ENCODE data around the gene RNF175.
"Not testable (repeated sequence)": the region's sequence is repeated elsewhere in the genome, so short reads cannot be mapped to it uniquely, and the experiment has no call there.

Gene RNF175

GRCh38 chr4:153679486-153679885, 80.3 kb downstream of the RNF175 start:
- no peak for DNase-seq

- DNase-seq: peak; percentile 93
Measured at GRCh38 chr4:153676984-153677383, 82.8 kb downstream of the RNF175 start.

DNA sequence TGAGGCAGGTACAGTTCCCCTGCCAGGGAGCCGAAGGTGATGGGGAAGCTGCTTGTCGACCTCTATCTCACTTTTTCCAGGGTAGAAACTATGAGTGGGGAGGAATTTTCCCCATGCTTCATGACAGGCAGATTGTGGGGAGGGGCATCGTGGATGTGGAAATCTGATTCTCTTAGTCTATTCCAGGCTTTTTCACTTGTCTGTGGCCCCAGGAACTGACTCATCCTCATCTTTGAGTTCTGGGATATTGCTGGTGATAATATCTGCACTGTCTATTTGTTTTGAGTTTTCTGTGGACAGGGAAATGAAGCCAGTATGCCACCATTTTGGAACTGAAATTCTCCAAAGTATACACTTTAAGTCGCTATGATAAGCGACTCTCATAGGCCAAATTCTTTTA, 83.3 kb downstream of the RNF175 start:
- DNase-seq: peak; percentile 65

DNA sequence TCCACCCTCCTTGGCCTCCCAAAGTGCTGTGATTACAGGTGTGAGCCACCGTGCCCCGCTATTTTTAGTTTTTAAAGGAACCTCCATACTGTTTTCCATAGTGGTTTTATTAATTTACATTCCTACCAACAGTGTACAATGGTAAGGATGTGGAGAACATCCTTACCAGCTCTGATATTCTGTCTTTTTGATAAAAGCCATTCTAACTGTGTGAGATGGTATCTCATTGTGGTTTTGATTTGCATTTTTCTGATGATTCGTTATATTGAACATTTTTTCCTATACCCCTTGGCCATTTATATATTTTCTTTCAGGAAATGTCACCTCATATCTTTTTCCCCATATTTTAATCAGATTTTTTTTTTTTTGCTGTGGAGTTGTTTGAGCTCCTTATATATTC, 90.0 kb downstream of the RNF175 start:
- DNase-seq: no peak

DNA sequence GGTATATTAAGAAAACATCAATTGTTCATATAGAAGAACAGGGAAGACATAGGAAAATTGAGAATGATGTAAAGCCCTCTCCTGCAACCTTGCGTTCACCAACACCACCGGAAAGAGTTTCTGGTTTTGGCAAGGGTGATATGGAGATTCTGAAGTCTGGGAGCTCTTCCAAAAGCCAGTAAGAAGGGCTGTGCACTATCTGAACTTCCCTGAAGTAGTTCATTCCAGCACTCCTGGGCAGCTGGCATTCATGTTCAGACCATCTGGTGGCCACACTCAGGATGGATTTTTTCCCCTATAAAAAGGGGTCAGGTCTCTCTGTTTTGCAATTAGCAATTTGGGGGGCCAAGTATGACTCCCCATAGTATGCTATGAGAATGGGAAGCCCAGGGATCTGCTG, 91.2 kb downstream of the RNF175 start:
- no peak for DNase-seq

DNA sequence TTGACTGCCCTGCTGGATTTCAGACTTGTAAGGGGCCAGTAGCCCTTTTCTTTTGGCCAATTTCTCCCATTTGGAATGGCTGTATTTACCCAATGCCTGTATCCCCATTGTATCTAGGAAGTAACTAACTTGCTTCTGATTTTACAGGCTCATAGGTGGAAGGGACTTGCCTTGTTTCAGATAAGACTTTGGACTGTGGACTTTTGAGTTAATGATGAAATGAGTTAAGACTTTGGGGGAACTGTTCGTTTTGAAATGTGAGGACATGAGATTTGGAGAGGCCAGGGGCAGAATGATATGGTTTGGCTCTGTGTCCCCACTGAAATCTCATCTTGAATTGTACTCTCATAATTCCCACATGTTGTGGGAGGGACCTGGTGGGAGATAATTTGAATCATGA, 93.3 kb downstream of the RNF175 start:
- DNase-seq: not testable (repeated sequence)

GRCh38 chr4:153663667-153664066, 96.2 kb downstream of the RNF175 start:
- no peak for DNase-seq

GRCh38 chr4:153661908-153662307, 97.9 kb downstream of the RNF175 start:
- DNase-seq: no peak

GRCh38 chr4:153661215-153661822, 98.5 kb downstream of the RNF175 start:
- DNase-seq: no peak
